Measurements from ENCODE around the gene RPS28.
"Not testable (repeated sequence)": the region's sequence is repeated elsewhere in the genome, so short reads cannot be mapped to it uniquely, and the experiment has no call there.

RPS28 gene

GRCh38 chr19:8342684-8343482, 21.6 kb downstream of the RPS28 start, which contains the start of gene KANK3:
Gene KANK3, minus strand, starts transcription at chr19:8343262. Its CDS starts 5,434 bp downstream, at chr19:8337828.
- DNase-seq (ENCODE audit: low spot score), result peak; percentile 96

- no peak for DNase-seq (ENCODE audit: low spot score)
These were observed 22.2 kb downstream of the RPS28 start for GRCh38 chr19:8343483-8343844.

- not testable (repeated sequence) for DNase-seq (ENCODE audit: low spot score)
These were observed 28.5 kb downstream of the RPS28 start for GRCh38 chr19:8349629-8350372.

GRCh38 chr19:8352134-8352827, 31.0 kb downstream of the RPS28 start:
- peak; percentile 10 for DNase-seq (ENCODE audit: low spot score)

- DNase-seq (ENCODE audit: low spot score), result not testable (repeated sequence)
These were observed 31.5 kb downstream of the RPS28 start for GRCh38 chr19:8352845-8353244.

- peak; percentile 85 for DNase-seq (ENCODE audit: low spot score)
These were observed 34.5 kb downstream of the RPS28 start for GRCh38 chr19:8355631-8356402.

- DNase-seq (ENCODE audit: low spot score), result no peak
These were observed 35.8 kb downstream of the RPS28 start for GRCh38 chr19:8357007-8357521.

GRCh38 chr19:8358948-8359347, 37.7 kb downstream of the RPS28 start:
- no peak for DNase-seq (ENCODE audit: low spot score)

- no peak for DNase-seq (ENCODE audit: low spot score)
These were observed 38.9 kb downstream of the RPS28 start for GRCh38 chr19:8360196-8360595.

GRCh38 chr19:8361921-8362793, 40.9 kb downstream of the RPS28 start:
- DNase-seq (ENCODE audit: low spot score), result peak; percentile 93

GRCh38 chr19:8363803-8364771, 42.8 kb downstream of the RPS28 start, which contains the start of gene ANGPTL4:
Gene ANGPTL4, plus strand, starts transcription at chr19:8364155. Its CDS starts 167 bp downstream, at chr19:8364322.
- DNase-seq (ENCODE audit: low spot score), result peak; percentile 74

- DNase-seq (ENCODE audit: low spot score), result no peak
These were observed 44.9 kb downstream of the RPS28 start for GRCh38 chr19:8366121-8366581.

GRCh38 chr19:8366961-8367326, 45.6 kb downstream of the RPS28 start:
- peak; percentile 21 for DNase-seq (ENCODE audit: low spot score)

- DNase-seq (ENCODE audit: low spot score), result peak; percentile 91
These were observed 46.2 kb downstream of the RPS28 start for GRCh38 chr19:8367327-8368001.

GRCh38 chr19:8370176-8371010, 49.1 kb downstream of the RPS28 start:
- DNase-seq (ENCODE audit: low spot score), result no peak

- DNase-seq (ENCODE audit: low spot score), result no peak
These were observed 49.9 kb downstream of the RPS28 start for GRCh38 chr19:8371011-8371804.

Measured in AG20443 (cell line).